MCF 10A (cell line): Measurements from ENCODE around the gene ZNF208. TPM values are rescaled to one million over a fixed set of nuclear protein-coding genes. Genes with fewer than 3 reads are reported as not detected.
"Not testable (repeated sequence)": the region's sequence is repeated elsewhere in the genome, so short reads cannot be mapped to it uniquely, and the experiment has no call there.

Experiments used
- BruUV-seq: library from RNA; stranded (reverse); fragments of 400-500 nt; replicated peaks from 2 replicates; lab custom pipeline; 2021; lab: Mats Ljungman, UMichigan
- CTCF ChIA-PET: fragments of 300-600 bp; sonication (Branson Sonifier 250); formaldehyde crosslinking; extraction: SDS; loops from one replicate; lab custom pipeline; 2021; ENCODE audit warnings: antibody characterized with exemption, inconsistent platforms; lab: Yijun Ruan, JAX
- POLR2A ChIA-PET: fragments of 300-600, 350-650 bp; sonication (Branson Sonifier 250); formaldehyde crosslinking; extraction: SDS; loops from one replicate; lab custom pipeline; 2020; ENCODE audit warnings: antibody characterized with exemption, inconsistent platforms; lab: Yijun Ruan, JAX
- DNase-seq: peaks from one replicate; pipeline ENCODE4 v3.0.0-alpha.2; 2018; ENCODE audit not compliant: unreplicated experiment
- H3K27ac Mint-ChIP-seq: one replicate; pipeline ENCODE4 v1.8.0; 2022; ENCODE audit warnings: mild to moderate bottlenecking, low read depth, mixed read lengths; ENCODE audit not compliant: unreplicated experiment
- H3K27me3 Mint-ChIP-seq: one replicate; pipeline ENCODE4 v1.8.0; 2022; ENCODE audit warnings: mixed read lengths; ENCODE audit not compliant: insufficient read depth, unreplicated experiment
- H3K36me3 Mint-ChIP-seq: one replicate; pipeline ENCODE4 v1.8.0; 2022; ENCODE audit warnings: mild to moderate bottlenecking, moderate library complexity, mixed read lengths; ENCODE audit not compliant: insufficient read depth, unreplicated experiment
- H3K4me1 Mint-ChIP-seq: one replicate; pipeline ENCODE4 v1.8.0; 2022; ENCODE audit warnings: mixed read lengths; ENCODE audit not compliant: insufficient read depth, unreplicated experiment
- H3K4me3 Mint-ChIP-seq: one replicate; pipeline ENCODE4 v1.8.0; 2022; ENCODE audit warnings: mild to moderate bottlenecking, moderate library complexity, mixed read lengths; ENCODE audit not compliant: unreplicated experiment
- H3K9me3 Mint-ChIP-seq: one replicate; pipeline ENCODE4 v1.8.0; 2022; ENCODE audit warnings: mixed read lengths; ENCODE audit not compliant: unreplicated experiment
- intact Hi-C: fragments of 100-400 bp; cut with micrococcal nuclease; formaldehyde crosslinking; loops from 2 replicates; pipeline ENCODE4 v1.14.1; 2022
- total RNA-seq: library from RNA; stranded (reverse); gene quantifications from 2 replicates; pipeline ENCODE4 v1.2.3, GENCODE V29; 2022
- TF ChIP-seq, protein P1 (sequence below): fragments of 200-600 bp; IDR thresholded peaks from one replicate; pipeline ENCODE4 v1.8.0; 2022; ENCODE audit warnings: antibody characterized with exemption, mild to moderate bottlenecking; ENCODE audit not compliant: unreplicated experiment

ZNF208 gene
- total RNA-seq, 1 experiment from 2014 or later, result not detected

GRCh38 chr19:21902571-21902970 is 108.2 kb downstream of the ZNF208 start:
- no TSS peak for BruUV-seq
- CTCF ChIA-PET, result no interaction called here

GRCh38 chr19:21901861-21902260 is 108.9 kb downstream of the ZNF208 start:
- ChIA-PET POLR2A (no interaction called here), CTCF (no interaction called here)
- H3K36me3 Mint-ChIP-seq, result no peaks in the 10 kb centered on the region
- DNase-seq, result no peak
- no peak overlapping the region for H3K4me3 Mint-ChIP-seq
- intact Hi-C loops, result no loop called here
- H3K27me3 Mint-ChIP-seq, result no peaks in the 10 kb centered on the region
- no TSS peak for BruUV-seq
- H3K4me1 Mint-ChIP-seq, result no peaks in the 10 kb centered on the region
- no peak overlapping the region for H3K27ac Mint-ChIP-seq
- H3K9me3 Mint-ChIP-seq, result peaks cover 40% of the 10 kb centered on the region
- TF ChIP-seq, protein P1, sequence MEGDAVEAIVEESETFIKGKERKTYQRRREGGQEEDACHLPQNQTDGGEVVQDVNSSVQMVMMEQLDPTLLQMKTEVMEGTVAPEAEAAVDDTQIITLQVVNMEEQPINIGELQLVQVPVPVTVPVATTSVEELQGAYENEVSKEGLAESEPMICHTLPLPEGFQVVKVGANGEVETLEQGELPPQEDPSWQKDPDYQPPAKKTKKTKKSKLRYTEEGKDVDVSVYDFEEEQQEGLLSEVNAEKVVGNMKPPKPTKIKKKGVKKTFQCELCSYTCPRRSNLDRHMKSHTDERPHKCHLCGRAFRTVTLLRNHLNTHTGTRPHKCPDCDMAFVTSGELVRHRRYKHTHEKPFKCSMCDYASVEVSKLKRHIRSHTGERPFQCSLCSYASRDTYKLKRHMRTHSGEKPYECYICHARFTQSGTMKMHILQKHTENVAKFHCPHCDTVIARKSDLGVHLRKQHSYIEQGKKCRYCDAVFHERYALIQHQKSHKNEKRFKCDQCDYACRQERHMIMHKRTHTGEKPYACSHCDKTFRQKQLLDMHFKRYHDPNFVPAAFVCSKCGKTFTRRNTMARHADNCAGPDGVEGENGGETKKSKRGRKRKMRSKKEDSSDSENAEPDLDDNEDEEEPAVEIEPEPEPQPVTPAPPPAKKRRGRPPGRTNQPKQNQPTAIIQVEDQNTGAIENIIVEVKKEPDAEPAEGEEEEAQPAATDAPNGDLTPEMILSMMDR, result no peak

More at GRCh38 chr19:21902571-21902970, 108.2 kb downstream of the ZNF208 start:
- H3K9me3 Mint-ChIP-seq, result peaks cover 34% of the 10 kb centered on the region
- intact Hi-C loops, result no loop called here
- no peaks in the 10 kb centered on the region for H3K27me3 Mint-ChIP-seq
- POLR2A ChIA-PET, result no interaction called here
- no peak overlapping the region for H3K4me3 Mint-ChIP-seq
- H3K4me1 Mint-ChIP-seq, result no peaks in the 10 kb centered on the region
- no peak overlapping the region for H3K27ac Mint-ChIP-seq
- TF ChIP-seq, protein P1, result no peak
- DNase-seq, result no peak
- no peaks in the 10 kb centered on the region for H3K36me3 Mint-ChIP-seq

DNA sequence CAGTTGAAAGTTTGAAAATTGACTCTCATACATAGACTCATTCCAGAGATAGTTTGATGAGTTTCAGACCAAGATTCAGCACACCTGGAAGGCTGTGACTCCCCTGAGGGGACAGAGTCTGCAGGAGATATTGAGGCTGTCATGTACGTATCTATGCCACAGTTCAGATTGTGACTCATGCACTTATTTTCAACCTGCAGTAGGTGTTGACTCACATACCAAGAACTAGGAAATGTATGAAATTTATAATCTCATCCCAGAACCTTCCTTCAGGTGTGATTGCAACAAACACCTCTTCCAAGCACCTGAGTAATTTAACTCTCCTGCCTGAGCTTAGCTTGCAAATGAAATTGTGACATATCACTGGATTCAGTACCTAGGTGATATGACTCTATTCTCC is 110.3 kb downstream of the ZNF208 start:
- DNase-seq, result no peak
- BruUV-seq, result no TSS peak
- Mint-ChIP-seq H3K27me3 (no peaks in the 10 kb centered on the region), H3K36me3 (no peaks in the 10 kb centered on the region), H3K9me3 (peaks cover 35% of the 10 kb centered on the region), H3K4me1 (no peaks in the 10 kb centered on the region), H3K4me3 (no peak overlapping the region), H3K27ac (no peak overlapping the region)
- ChIA-PET CTCF (interaction anchor here (0.6 kb wide), 1 partner anchor 504 kb away, joined by 4 read pairs; no protein-coding TSS in a partner anchor), POLR2A (no interaction called here)
- intact Hi-C loops, result no loop called here
- TF ChIP-seq, protein P1, result no peak

DNA sequence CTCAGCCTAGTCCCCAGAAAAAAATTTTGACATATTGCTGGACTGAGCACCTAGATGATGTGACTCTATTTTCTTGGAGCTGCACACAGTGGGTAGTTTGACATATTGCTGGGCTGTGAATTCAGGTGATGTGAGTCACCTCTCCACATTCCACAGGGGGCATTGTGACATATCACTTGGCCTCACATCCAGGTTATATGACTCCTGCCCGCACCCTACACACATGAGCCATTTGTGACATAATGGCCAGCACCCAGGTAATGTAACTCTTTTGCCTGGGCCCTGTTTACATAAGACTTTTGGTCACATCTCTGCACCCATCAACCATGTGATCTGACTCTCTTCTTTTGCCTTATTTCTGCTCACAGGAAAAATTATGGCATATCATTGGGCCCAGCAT is 119.7 kb downstream of the ZNF208 start:
- TF ChIP-seq, protein P1, result no peak
- intact Hi-C loops, result no loop called here
- DNase-seq, result no peak
- no peaks in the 10 kb centered on the region for H3K4me1 Mint-ChIP-seq
- H3K27me3 Mint-ChIP-seq, result no peaks in the 10 kb centered on the region
- H3K27ac Mint-ChIP-seq, result no peak overlapping the region
- no peaks in the 10 kb centered on the region for H3K36me3 Mint-ChIP-seq
- ChIA-PET CTCF (no interaction called here), POLR2A (no interaction called here)
- no TSS peak for BruUV-seq
- H3K9me3 Mint-ChIP-seq, result peaks cover 24% of the 10 kb centered on the region
- H3K4me3 Mint-ChIP-seq, result no peak overlapping the region

- H3K9me3 Mint-ChIP-seq, result peaks cover 24% of the 10 kb centered on the region
- CTCF ChIA-PET, intact Hi-C loops, H3K4me1 Mint-ChIP-seq, BruUV-seq, H3K27ac Mint-ChIP-seq, DNase-seq, H3K36me3 Mint-ChIP-seq, POLR2A ChIA-PET, H3K4me3 Mint-ChIP-seq, H3K27me3 Mint-ChIP-seq: not testable (repeated sequence)
Measured at GRCh38 chr19:21890017-21890416, 120.7 kb downstream of the ZNF208 start.

DNA sequence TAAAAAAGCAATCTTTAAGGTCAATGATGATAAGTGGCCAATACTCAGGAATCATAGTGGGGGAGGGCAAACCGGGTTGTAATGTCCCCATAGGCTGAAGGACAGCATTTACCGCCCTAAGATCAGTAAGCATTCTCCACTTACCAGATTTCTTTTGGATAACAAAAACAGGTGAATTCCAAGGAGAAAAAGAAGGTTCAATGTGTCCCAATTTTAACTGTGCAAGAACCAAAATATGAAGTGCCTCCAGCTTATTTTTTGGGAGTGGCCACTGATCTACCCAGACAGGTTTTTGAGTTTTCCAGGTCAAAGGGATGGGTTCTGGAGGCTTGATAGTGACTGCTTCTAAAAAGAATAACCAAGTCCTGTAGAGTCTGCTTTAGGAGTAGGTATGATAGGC is 125.2 kb downstream of the ZNF208 start:
- H3K27me3 Mint-ChIP-seq, CTCF ChIA-PET, H3K4me3 Mint-ChIP-seq, intact Hi-C loops, DNase-seq, BruUV-seq, H3K27ac Mint-ChIP-seq, H3K36me3 Mint-ChIP-seq, H3K4me1 Mint-ChIP-seq, POLR2A ChIA-PET: not testable (repeated sequence)
- peaks cover 27% of the 10 kb centered on the region for H3K9me3 Mint-ChIP-seq
